SKM-1 treated with dmso at 0.1 percent for 144 hours (cell line): ENCODE results near the gene MARS1.

ENCODE experiments used
- DNase-seq: peaks from one replicate; lab custom pipeline; 2025; ENCODE audit not compliant: unreplicated experiment; lab: John Stamatoyannopoulos, UW

Gene MARS1

DNA sequence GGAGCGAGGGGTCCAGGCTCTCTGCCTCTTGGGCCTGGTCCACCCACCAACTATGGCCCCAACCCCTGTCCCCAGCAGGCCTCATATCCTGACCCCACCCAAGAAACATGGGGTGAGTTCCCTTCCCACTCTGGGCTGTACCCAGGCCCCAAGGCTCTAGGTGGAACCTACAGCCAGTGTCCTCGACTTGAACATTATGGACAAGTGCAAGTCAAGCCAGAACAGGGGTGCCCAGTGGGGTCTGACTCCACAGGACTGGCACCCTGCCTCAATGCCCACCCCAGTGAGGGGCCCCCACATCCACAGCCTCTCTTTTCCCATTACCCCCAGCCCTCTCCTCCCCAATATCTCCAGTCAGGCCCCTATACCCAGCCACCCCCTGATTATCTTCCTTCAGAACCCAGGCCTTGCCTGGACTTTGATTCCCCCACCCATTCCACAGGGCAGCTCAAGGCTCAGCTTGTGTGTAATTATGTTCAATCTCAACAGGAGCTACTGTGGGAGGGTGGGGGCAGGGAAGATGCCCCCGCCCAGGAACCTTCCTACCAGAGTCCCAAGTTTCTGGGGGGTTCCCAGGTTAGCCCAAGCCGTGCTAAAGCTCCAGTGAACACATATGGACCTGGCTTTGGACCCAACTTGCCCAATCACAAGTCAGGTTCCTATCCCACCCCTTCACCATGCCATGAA lies 16.8 kb upstream of the MARS1 start:
- no peak for DNase-seq

DNA sequence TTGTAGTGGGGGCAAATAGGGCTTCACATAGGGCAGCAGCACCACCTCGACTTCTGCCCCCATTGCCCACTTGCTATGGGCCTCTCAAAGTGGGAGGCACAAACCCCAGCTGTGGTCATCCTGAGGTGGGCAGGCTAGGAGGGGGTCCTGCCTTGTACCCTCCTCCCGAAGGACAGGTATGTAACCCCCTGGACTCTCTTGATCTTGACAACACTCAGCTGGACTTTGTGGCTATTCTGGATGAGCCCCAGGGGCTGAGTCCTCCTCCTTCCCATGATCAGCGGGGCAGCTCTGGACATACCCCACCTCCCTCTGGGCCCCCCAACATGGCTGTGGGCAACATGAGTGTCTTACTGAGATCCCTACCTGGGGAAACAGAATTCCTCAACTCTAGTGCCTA lies 16.2 kb upstream of the MARS1 start:
- no peak for DNase-seq

DNA sequence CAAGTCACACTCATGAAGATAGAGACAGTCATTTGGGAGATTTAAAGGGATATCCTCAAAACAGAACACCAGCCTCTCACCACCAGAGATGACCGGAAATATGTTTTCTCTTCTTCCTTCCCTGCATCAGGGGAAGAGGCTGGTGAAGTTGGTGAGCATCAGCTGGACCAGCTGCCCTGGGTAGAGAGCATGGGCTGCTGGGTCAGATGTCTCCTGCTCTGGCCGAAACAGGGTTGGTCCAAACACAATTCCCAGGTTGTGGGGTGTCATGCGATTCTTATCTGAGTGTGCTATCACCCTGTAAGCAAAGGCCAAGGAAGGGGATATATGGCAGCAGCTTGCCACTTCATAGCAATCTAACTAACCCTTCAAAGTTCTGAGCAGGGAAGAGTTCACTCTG lies 15.5 kb upstream of the MARS1 start:
- no peak for DNase-seq

DNA sequence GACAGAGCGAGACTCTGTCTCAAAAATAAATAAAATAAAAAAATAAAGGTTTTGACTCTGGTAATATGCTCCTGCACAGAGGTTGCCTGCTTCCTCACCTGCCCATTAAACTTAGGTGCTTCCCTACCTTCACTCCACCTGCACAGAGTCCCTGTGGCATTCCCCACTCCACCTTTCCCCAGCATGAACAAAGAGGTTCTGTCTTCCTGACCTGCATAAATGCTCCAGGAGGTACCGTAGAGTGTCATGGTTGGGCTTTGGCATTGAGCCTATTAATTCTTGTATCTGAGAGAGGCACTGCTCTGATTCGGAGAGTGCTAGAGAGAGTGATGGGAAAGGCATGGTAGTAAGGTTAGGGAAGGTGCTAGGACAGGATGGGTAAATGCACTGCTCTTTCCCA lies 14.5 kb upstream of the MARS1 start:
- no peak for DNase-seq

DNA sequence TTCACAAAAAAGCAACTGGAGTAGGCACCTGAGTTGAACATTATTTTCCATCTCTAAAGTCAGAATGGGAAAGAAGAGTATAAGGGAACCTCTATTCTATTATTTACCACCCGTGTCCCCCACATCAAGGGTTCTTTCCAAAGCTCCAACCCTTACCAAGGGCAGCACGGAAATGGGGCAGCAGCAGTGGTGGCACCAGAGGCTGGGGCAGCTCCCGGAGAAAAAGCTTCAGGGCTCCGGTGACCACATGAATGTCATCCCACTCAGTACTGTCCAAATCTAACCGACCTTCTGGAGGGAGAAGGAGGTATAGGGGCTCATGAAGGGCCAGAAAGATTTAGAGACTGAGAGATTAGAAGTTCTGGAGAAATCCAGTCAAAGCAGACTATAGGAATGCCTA lies 14.0 kb upstream of the MARS1 start:
- no peak for DNase-seq

DNA sequence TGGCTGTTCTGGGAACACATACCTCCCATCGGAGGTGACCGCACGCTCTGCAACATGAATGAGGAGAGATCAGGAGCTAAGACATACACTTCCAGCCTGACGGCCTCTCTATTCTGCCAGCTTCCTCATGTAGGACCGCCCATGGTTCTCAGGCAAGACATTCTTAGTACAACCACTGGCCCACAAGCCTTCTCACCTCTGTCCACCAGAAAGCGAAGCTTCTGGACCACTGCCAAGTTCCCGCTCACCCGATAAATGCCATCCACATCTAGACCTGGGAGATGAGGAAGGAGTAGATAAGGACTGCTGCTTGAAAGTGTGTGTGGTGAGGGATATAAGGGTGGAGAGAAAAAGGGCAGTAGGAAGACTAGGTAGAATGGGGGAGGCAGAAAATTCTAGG lies 13.4 kb upstream of the MARS1 start:
- no peak for DNase-seq

DNA sequence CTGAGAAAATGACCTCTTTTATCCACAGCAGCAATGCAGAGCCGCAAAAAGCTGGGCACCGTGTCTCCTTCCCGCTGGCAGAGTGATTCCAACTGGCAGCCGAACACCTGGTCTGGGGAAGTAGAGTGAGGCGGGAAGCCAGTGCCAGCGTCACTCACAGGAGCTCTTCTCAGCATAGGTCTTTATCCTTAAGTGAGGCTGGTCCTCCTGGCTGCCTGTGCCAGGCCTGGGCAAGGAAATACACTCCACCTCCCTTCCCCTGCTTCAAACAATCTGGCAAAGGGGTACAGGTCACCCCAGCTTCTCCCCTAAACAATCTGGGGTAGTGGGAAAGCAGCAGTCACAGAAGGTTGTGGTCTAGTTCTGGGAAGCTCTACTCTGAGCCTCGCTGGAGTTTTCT lies 13.0 kb upstream of the MARS1 start:
- no peak for DNase-seq

DNA sequence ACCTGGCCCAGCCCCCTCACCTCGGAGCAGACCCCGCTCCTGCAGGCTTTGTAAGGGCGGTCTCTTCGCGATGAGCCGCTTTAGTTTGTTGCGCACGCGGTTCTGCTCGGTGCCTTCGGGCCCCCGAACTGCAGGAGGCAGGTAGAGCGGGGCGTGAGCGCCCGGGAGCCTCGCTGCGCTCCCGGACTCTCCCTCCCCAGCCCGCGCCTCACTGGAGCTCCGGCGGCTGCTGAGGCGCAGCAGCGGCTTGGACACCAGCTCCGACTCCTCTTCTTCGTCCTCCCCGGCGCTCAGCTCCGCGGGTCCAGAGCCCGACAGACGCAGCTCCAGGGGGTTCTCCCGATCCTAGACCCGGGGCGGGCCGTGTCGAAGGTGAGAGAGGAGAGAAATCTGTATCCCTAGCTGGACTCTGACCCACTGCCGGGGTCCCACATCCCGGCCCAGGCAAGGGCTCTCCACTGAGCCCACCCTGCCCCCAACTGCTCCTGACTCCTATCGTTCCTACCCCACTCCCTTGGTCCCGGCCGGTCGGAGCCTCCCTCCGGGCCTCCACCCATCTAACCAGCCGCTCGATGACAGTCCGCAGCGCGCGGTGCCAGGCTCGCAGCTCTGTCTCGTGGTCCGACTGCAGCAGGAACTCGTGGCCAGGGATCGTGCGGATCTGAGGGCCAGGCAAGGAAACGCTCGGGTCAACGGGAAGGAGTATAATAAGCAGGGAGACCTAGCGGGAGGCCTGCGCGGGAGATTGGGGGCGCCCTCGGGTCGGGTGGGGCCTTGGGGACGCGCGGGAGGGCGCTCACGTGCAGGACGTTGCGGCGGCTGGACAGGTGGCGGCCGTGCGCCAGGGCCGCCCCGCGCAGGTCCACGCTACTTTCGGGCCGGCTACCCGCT lies 12.4 kb upstream of the MARS1 start:
- no peak for DNase-seq

DNA sequence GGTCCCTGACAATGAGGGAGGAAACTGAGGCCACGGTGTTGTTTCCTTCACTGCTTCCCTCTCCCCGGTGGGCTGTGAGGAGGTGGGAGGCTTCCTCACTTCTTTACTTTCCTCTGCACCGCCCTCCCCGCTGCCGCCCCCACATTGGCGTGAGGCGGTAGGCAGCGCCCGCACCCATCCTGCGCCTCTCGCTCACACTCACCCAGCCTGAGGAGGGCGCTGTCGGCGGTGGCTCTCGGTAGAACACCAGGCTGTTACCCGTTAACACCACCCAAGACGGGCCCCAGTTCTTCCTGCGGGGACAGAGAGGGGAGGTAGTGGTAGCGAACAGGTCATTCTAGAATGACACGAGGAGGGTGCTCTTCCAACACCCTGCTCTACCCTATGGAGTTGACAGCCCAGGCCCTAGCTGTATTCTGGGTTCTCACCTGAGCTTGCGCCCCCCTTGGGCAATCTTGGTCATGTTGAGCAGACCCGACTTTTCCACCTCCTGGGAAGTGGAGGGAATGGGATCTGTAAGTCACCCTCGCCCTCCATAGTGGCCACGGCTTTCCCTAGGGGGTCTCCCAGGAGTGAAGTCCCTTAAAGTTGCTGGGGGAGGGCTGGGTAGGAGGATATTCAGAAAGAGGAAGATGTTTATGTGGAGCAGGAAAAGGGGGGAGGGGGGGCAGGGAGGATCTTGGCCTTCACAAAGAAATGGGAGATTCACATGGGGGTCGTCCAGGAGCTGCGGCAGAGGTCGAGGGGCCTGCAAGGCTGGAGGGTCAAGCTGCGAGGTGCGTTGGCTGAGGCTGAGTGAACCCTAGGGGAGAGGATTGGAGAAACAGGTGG lies 11.5 kb upstream of the MARS1 start:
- DNase-seq = no peak

DNA sequence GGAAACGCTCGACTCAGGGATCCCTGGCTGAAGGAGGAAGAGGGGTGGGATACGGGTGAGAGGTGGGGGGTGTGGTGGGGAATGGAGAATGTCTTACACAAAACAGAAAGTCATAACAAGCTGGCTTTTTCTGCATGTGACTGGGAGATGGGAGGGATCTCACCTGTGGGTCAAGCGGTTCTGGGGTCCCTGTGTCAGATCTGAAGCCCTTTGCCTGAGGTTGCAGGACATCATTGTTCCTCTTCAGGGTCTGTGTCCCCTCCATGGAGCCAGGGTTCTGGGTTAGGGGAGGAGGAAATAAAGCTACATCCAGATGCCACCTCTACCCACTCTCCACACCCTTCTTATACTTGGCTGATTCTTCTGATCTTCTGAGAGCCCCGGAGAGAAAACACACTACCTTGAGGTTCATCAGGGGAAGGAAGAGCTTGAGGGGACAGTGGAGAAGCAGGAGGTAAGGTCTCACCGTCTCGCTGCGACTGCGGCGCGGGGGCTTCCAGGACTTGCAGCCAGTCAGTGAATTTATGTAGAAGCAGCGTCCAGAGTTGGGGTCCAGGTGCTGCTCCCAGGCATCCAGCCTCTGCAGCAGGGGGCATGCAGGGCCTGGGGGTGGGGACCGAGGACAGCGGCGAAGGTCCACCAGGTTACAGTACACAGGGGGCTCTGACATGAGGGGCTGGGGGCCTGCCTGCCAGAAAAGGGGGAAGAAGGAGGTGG lies 10.7 kb upstream of the MARS1 start:
- no peak for DNase-seq

DNA sequence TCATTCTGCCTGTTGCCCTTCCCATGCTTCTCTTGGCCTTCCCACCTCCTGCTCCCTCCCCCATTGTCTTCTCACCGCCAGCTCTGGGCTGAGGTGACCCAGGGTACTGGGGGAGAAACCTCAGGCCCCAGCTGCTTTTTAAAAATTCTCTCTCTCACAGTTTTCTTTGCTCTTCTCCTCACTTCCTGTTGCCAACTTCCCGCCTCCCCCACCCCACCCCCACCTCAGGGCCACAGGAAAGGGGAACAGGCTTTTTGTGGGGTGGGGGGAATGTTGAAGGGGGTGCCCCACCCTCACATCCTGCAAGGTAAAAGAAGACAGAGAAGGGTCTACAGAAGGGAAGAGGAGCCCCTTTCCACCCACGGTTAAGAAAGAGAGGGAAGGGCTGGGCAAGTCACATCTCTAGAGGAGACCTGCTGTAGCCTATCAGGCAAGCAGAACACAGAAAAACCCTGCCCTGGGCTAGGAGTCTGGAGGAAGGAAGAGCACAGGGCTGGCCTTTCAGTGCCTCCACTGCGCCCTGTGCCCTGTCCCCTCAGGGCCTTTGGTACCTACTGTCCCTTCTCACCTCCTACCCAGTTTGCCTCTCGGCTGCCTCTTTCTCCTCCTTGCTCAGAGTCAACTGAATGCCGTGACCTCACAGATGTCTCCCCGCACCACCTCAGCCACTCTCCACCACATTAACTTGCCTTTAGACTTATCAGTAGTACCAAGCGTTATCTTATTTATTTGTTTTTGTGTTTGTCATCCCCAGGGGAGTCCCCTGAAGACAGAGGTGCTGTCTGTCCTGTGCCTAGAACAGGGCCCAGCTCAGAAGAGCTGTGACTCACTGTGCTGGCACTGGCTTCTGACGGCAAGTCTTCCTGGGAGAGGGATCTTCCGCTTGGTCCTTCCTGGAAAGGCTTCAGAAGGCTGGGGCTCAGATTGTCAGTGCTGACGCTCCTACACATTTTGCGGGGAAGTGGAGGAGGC lies 9.9 kb upstream of the MARS1 start:
- no peak for DNase-seq

DNA sequence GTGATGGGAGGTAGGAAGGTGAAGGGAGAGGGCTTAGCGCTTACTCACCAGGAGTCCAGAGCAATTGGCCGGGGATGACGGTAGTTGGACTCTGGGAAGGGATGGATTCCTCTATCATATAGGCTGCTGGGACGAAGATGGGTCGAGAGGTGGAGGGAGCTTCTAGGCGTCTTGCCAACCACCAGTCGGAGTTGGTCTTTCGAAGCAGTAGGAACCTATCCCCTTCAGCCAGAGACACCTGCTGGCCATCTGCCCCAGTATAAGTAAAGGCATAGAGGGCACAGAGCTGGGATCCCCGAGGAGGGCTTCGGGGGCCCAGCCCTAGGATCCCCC lies 8.9 kb upstream of the MARS1 start:
- no peak for DNase-seq

DNA sequence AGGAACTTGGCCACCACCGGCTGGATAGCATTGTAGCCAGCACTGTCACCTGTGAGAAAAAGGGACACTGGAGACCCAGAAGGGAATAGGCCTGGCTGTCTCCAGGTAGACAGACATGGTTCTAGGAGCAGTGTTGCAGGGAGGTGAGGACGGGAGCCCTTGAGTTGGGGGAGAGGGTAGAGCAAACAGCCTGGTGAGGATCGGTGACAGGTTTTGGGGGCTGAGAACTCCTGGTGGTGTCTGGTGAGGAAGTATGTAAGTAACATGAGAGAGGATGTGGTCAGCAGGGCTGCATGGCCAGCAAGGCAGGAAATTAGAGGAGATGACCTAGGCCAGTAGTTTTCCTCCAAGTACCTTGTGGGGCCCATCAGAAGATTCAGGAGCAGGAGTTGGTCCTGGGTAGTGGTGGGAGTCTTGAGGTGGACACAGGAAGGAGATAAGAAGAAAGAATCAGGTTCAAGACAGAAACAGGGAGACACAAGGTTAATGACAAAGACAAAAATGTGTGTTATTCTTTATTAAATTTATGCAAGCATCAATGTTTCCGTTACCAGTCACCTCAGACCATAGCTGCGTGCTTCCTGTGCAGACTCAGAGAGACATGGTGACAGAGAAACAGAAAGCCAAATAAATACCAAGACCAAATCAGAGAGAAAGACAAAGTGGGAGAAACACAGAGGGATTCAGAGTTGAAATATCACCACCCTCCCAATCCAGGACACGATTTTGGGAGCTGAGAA lies 8.3 kb upstream of the MARS1 start, which contains the start of gene ARHGAP9:
Gene ARHGAP9 (minus strand): TSS at position 491 of the 740 bp plus-strand sequence. CDS start 460 bp downstream, at position 31.
- no peak for DNase-seq

DNA sequence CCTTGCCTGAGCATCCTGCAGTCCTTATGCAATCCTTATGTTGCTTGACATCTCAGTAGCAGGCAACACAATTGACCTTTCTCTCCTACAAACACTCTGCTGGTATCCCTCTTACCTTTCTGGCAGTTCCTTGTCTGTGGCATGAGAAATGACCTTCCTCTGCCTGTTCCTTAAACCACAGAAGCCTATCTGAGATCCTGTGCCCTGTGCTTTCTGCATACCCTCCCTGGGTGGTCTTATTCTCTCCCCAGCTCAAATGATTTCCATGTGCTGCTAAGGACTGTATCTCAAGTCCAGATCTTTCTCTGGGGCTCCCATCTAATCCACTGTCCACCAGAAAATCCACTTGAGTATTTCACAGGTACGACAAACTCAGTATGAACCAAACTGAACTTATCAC lies 6.2 kb upstream of the MARS1 start:
- DNase-seq = no peak

DNA sequence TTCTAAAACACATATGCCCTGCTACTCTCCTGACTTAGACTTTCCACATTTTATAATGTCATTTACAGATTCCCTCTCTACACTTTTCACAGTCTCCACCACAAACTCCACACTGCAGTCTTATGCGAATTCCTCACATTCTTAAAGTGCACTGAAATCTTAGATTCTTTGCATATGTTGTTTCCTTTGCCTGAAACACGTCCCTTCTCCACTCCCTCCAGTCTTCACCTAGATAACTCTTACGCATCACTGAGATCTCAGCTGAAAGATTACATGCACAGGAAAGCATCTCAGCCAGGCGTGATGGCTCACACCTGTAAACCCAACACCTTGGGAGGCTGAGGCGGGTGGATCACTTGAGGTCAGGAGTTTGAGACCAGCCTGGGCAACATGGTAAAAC lies 4.4 kb upstream of the MARS1 start:
- DNase-seq = no peak

DNA sequence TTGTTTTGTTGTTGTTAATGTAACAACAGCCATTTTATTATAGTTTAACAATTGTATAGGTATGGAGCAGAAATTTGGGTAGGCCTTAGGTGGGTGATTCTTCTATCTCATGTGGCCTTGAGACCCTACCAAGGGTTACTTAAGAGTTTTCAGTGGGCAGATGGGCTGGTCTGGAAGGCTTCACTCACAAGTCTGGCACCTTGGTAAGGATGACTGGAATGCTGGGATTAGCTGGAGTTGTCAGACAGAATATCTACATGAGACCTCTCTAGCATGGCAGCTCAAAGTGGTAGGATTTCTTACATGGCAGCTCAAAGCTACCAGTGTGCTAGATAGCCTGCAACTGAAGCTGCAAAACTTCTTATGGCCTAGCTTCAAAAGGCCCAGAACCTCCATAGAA lies 2.2 kb upstream of the MARS1 start:
- no peak for DNase-seq

DNA sequence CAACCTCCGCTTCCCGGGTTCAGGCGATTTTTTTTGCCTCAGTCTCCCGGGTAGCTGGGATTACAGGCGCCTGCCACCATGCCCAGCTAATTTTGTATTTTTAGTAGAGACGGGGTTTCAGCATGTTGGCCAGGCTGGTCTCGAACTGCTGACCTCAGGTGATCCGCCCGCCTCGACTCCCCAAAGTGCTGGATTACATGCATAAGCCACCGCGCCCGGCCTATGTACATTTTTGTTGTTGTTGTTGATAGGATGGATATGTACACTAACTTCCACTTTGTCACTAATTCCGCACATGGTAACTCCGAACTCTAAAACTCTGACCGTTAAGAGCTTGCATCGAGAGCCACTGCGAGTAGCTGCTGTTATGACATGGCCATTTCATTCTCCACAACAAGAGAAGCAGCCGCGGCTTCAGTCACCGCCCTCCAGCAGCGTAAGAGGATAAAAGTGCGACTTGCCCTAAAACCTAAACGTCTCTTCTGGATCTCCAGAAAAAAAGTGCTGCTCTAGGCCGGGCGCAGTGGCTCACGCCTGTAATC lies 742 bp upstream of the MARS1 start:
- DNase-seq = no peak

DNA sequence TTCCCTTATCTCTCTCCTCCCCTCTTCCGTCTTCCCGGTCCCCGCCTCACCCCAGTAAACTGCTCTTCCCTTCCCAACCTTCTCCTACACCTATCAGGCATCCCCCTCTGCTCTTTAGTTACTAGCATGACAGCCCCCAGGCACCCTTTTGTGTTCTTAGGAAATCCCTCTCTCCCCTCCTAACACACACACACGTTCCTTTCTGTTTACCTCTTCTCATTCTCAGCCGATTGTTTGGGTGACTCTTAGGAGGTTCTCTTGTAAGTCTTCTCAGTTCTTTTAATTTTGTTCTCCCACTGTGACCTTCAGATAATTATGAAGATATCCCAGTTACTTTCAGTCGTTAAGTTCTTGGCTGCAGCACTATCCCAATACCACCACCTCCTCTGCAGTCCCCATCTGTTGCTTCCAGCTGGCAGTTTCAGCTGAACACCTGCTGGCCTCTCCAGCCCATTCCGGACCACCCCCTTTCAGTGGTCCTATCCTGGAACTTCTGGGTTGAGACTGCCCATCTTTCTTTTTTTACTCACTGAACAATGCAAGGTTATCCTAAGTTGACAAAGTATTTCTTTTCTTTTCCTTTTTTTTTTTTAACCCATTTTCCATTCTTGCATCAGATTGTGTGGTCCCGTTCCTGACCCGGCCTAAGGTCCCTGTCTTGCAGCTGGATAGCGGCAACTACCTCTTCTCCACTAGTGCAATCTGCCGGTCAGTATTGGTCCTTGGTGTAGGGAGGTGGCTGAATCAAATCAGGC lies 711 bp downstream of the MARS1 start:
- no peak for DNase-seq
